Ectodermal cell (in vitro differentiated cells): Measurements from ENCODE around the gene INPP5A.

Experiments
- H3K27ac ChIP-seq: 2 replicates; pipeline ENCODE4 v1.7.0; 2013; ENCODE audit warnings: mild to moderate bottlenecking, low read depth, low read length; ENCODE audit not compliant: insufficient read depth, poor library complexity, severe bottlenecking
- H3K27me3 ChIP-seq: 2 replicates; pipeline ENCODE4 v1.7.0; 2013; ENCODE audit warnings: mild to moderate bottlenecking, low read length; ENCODE audit not compliant: insufficient read depth, control insufficient read depth, poor library complexity, severe bottlenecking
- H3K36me3 ChIP-seq: one replicate; pipeline ENCODE4 v1.7.0; 2013; ENCODE audit warnings: low read length; ENCODE audit not compliant: control insufficient read depth, insufficient read depth
- H3K4me1 ChIP-seq: one replicate; pipeline ENCODE4 v1.7.0; 2013; ENCODE audit warnings: low read length; ENCODE audit not compliant: control insufficient read depth, insufficient read depth
- H3K4me3 ChIP-seq: 2 replicates; pipeline ENCODE4 v1.7.0; 2013; ENCODE audit warnings: low read depth, low read length, control low read depth; ENCODE audit not compliant: insufficient read depth
- H3K9me3 ChIP-seq: 2 replicates; pipeline ENCODE4 v1.7.0; 2013; ENCODE audit warnings: mild to moderate bottlenecking, low read length, moderate library complexity; ENCODE audit not compliant: control insufficient read depth
- WGBS, 2 experiments: methylation state at CpG; one replicate each; pipeline ENCODE4 v1.1.7; 2013; ENCODE audit warnings: missing lambda C conversion rate in 2 of 2; 5-methylcytosine and 5-hydroxymethylcytosine counted together

INPP5A gene

DNA sequence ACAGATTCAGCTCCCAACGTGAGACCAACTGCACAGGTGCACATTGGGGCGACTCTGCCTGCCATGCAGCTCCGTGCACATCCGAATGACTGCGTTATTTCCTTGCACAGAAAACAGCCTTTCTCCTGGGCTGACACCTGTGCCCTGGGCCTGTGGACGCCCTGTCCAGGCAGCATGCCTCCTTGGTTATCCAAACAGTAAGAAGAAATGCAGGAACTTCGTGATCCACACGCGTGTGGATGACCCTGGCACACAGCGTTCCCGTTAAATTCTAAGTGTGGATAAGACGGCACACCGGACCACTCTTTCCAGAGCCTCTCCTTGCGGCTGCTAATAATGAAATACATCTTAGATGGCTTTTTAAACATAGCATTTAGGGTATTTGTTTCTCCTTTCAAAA is 208.8 kb downstream of the INPP5A start:
- Histone ChIP-seq H3K4me3 (no peak overlapping the region), H3K9me3 (no peaks in the 10 kb centered on the region), H3K4me1 (peaks cover 27% of the 10 kb centered on the region), H3K27me3 (peaks cover 87% of the 10 kb centered on the region), H3K27ac (no peak overlapping the region), H3K36me3 (no peaks in the 10 kb centered on the region)
- 88 to 90% methylated on average over 14 of the region's 14 CpGs for WGBS, 2 experiments

DNA sequence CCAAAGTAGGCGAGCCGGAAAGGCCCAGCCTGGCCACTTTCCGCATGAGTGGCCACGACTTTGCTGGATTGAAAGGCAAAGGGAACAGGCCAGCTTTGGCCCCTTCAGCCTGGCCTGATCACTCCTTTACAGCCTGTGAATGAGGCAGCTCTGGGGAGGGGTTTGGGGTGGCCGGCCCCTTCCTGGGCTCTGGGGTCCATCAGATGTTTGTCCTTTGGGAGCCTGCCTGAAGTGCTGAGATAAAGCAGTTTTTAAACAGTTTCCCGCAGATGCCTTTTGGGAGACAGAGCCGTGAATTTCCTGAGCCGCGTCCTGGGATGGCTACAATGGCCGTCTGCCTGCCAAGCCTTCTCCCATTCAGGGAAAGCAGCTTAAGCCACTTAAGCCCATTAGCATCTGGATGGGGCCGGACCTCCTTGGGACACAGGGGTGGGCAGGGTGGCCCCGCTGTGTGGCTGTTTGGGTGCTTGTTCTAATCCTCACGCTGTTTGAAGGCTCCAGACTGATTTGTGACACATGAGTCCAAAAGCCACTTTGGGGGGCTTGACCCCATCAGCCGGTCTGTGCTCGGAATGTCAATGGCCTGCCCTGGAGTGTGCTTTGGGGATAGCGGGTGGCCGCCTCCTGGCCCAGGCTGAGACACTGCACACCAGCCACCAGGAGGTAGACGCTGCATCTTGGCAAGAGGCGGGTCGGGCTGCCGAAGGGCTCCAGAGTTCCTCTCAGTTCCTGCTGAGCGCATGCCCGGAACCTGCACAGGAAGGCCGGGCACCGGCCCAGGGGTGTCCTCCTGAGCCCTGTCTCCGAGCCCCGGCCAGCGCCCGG is 209.4 kb downstream of the INPP5A start:
- Histone ChIP-seq H3K4me1 (peaks cover 27% of the 10 kb centered on the region), H3K27ac (peak overlapping the region; percentile 64)

DNA sequence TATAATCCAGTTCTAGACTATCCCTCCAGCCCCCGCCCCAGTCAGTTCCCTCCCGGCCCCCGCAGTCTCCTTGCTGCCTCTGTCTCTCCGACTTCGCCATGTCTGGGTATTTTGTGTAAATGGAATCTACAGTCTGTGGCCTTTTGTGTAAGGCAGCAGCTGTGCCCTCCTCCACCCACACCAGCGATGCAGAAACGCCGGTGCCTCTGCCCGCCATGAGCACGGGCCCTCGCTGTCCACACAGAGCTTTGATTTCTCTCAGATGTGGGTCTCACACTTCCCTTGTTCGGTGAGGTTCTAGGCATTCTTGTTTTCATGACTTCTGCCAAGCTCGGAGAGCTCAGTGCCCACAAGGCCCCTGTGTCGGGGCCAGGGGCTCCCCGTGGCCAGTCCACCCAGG is 210.5 kb downstream of the INPP5A start:
- H3K27ac ChIP-seq: no peak overlapping the region
- no peaks in the 10 kb centered on the region for H3K36me3 ChIP-seq
- no peak overlapping the region for H3K4me3 ChIP-seq
- no peaks in the 10 kb centered on the region for H3K9me3 ChIP-seq
- H3K4me1 ChIP-seq: peaks cover 22% of the 10 kb centered on the region
- H3K27me3 ChIP-seq: peaks cover 72% of the 10 kb centered on the region
- whole genome bisulfite sequencing, 2 experiments: 94 to 96% methylated on average over 15 of the region's 15 CpGs

More for the DNA sequence above, 209.4 kb downstream of the INPP5A start:
- no peaks in the 10 kb centered on the region for H3K9me3 ChIP-seq
- H3K27me3 ChIP-seq: peaks cover 81% of the 10 kb centered on the region
- H3K36me3 ChIP-seq: no peaks in the 10 kb centered on the region
- 49 to 52% methylated on average over 29 of the region's 29 CpGs for WGBS, 2 experiments
- no peak overlapping the region for H3K4me3 ChIP-seq

DNA sequence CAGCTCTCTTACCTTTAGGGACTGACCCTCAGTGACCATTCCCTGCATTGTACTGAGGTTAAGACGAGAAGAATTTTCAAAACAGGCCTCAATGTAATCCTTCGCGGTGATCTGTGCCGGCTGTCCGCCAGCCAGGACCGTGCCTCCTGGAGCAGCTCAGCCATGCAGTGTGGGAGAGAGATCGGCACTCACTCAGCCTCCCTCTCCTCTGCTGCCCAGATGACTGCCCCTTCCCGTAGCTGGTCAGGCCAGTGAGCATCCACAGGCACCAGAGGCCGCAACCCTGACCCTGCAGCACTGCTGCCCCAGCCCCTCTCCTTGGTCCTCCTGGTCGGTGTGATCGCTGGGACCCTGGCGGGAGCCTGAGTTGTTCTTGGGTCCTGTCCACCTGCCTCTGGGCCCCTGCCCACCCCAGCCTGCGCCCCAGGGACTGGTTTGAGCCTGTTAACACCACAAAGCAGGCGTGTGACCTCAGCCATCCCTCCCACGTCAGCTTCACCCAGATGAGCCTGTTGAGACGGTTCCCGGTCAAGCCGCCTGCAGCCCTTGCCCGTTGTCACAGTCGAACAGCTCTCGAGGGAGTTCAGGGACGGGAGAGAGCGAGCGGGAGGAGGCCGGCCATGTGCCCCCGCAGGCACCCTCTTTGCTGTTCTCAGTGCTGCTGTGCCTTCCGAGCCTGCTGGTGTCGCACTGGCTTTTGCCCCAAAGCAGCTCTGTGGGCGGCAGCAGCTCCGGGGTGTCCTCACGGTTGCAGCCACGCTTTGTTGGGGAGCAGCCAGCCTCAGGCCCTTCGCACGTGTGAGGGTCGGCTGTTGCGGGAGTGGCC is 211.2 kb downstream of the INPP5A start:
- Histone ChIP-seq H3K9me3 (no peaks in the 10 kb centered on the region), H3K36me3 (no peaks in the 10 kb centered on the region), H3K4me1 (peaks cover 16% of the 10 kb centered on the region), H3K27ac (no peak overlapping the region), H3K4me3 (no peak overlapping the region), H3K27me3 (peaks cover 66% of the 10 kb centered on the region)
- 91% methylated on average over 36 of the region's 36 CpGs for WGBS, 2 experiments

DNA sequence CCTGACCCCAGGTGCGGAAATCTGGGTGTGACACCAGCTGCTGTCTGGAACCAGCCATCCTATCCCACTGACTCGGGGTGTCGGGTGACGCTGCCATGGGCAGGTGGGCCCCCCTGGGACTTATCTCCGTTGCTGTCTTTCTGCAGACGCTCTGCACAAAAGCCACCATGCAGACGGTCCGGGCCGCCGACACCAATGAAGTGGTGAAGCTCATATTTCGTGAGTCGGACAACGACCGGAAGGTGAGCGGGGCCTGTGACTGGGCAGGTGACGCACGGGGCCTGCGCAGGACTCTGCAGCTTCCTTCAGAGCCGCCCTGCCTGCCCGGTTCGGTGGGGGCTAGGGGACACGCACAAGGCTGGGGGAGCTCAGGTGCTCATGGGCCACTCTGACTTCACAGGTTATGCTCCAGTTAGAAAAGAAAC is 211.8 kb downstream of the INPP5A start:
- H3K27me3 ChIP-seq: peaks cover 60% of the 10 kb centered on the region
- no peaks in the 10 kb centered on the region for H3K9me3 ChIP-seq
- H3K4me3 ChIP-seq: no peak overlapping the region
- WGBS, 2 experiments: 93 to 94% methylated on average over 22 of the region's 22 CpGs
- H3K27ac ChIP-seq: no peak overlapping the region
- peaks cover 15% of the 10 kb centered on the region for H3K4me1 ChIP-seq
- H3K36me3 ChIP-seq: no peaks in the 10 kb centered on the region

DNA sequence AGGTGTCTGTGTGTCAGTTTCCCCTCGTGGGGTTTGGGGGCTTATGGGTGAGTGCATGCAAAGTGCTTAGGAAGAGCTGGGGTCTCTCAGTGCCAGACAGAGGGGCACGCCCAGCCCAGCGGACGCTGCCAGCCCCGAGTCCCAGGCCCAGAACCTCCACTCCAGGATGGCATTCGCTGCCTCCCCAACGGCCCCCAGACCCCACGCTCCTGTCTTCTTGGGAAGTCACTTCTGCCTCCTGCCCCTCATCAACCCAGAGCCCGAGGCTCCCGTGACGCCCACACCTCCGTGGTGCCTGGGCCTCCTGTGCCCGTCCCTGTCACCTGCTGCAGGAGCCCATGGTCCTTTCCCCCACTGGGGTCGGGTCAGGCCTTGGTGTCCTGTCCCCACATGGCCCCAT is 213.3 kb downstream of the INPP5A start:
- whole genome bisulfite sequencing, 2 experiments: 94 to 95% methylated on average over 14 of the region's 14 CpGs
- no peaks in the 10 kb centered on the region for H3K9me3 ChIP-seq
- no peaks in the 10 kb centered on the region for H3K36me3 ChIP-seq
- H3K27ac ChIP-seq: no peak overlapping the region
- no peak overlapping the region for H3K4me3 ChIP-seq
- H3K27me3 ChIP-seq: peaks cover 44% of the 10 kb centered on the region
- H3K4me1 ChIP-seq: peaks cover 15% of the 10 kb centered on the region

DNA sequence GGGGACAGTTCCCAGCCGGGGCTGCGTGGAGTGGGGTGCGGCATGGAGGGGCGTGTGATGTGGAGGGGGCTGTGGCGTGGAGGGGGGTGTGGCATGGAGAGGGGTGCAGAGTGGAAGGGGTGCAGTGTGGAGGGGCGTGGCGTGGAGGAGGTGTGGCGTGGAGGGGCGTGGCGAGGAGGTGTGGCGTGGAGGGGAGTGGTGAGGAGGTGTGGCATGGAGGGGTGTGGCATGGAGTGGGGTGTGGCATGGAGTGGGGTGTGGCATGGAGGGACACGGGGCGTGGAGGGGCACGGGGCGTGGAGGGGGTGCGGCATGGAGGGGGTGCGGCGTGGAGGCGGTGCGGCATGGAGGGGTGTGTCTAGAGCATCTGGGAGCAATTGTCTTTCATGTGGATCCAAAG is 214.8 kb downstream of the INPP5A start:
- H3K36me3 ChIP-seq: peaks cover 3% of the 10 kb centered on the region
- WGBS, 2 experiments: 95 to 99% methylated on average over 20 of the region's 20 CpGs
- H3K27me3 ChIP-seq: peaks cover 30% of the 10 kb centered on the region
- no peaks in the 10 kb centered on the region for H3K9me3 ChIP-seq
- H3K4me1 ChIP-seq: peaks cover 1% of the 10 kb centered on the region
- no peak overlapping the region for H3K27ac ChIP-seq
- H3K4me3 ChIP-seq: no peak overlapping the region

DNA sequence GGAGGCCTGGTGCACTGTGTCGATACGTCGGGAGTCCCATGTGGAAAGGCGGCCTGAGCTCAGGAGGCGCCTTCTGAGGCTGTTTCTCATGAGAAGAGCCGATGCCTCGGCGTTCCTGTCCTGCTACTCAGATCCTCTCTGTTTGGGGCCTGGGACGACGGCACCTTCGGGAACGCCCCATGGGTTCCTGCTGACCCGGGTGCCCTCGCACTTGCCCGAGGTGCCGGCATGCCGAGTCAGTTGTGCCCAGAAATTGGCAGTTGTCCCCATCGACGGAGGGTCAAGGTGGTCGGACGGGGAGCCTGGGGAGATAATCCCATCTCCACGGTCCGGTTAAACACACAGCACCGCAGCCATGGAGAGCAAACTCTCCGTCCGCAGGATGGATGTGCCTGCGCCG is 215.4 kb downstream of the INPP5A start:
- H3K27me3 ChIP-seq: peaks cover 24% of the 10 kb centered on the region
- 95 to 96% methylated on average over 28 of the region's 28 CpGs for whole genome bisulfite sequencing, 2 experiments
- no peaks in the 10 kb centered on the region for H3K4me1 ChIP-seq
- H3K4me3 ChIP-seq: no peak overlapping the region
- peaks cover 3% of the 10 kb centered on the region for H3K36me3 ChIP-seq
- no peaks in the 10 kb centered on the region for H3K9me3 ChIP-seq
- no peak overlapping the region for H3K27ac ChIP-seq

DNA sequence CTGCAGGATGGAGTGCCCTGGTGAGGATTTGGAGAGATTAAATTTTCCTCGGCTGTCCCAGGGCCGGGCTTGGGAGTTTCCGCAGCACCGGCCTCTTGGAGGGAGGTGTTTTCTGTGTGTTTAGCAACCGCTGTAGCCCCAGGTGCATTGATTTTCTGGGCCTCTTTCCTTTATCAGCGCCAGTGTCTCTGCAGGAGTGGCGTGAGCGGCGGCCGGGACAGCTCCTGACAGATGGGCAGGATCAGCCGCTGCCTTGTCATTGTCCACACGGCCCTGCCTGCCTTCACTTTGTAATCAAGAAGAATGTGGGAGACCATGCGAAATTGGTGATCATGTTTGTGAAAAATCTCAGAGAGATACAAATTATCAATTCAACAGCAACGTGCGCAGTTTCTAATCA is 216.0 kb downstream of the INPP5A start:
- Histone ChIP-seq H3K4me3 (no peak overlapping the region), H3K36me3 (peaks cover 3% of the 10 kb centered on the region), H3K27me3 (peaks cover 18% of the 10 kb centered on the region), H3K4me1 (no peaks in the 10 kb centered on the region), H3K9me3 (no peaks in the 10 kb centered on the region), H3K27ac (no peak overlapping the region)
- WGBS, 2 experiments: 89% methylated on average over 15 of the region's 15 CpGs

DNA sequence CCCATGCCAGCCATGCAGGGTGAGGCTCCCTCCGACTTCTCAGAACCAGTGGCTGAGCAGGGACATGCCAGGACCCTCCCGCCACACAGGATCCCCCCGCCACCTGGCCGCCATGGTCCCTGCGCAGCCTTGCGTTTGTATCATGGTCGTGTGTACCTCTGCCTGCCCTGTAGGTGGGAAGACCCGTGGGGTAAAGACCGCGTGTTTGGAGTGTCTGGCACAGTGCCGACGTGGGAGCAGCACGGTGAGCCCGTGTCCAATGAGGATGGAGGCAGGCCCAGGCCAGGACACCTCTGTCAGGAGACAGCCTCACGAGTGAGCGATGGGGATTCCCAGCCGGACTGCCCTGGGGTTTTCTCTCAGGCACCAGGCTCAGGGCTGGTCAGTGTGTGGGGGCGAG is 216.5 kb downstream of the INPP5A start:
- WGBS, 2 experiments: 95 to 97% methylated on average over 18 of the region's 18 CpGs
- H3K4me3 ChIP-seq: no peak overlapping the region
- no peak overlapping the region for H3K27ac ChIP-seq
- no peaks in the 10 kb centered on the region for H3K4me1 ChIP-seq
- H3K36me3 ChIP-seq: peaks cover 3% of the 10 kb centered on the region
- H3K27me3 ChIP-seq: peaks cover 13% of the 10 kb centered on the region
- no peaks in the 10 kb centered on the region for H3K9me3 ChIP-seq
